ENCODE data around the gene GRM8.

- TF ChIP-seq CTCF (conservative IDR thresholded peaks at IDR 0.05; ENCODE audit: low read depth, low read length) (no peak), EZH2phosphoT487 (IDR thresholded peaks at IDR 0.05; ENCODE audit: borderline replicate concordance, low read length) (no peak), EZH2 (IDR thresholded peaks at IDR 0.05; ENCODE audit: low read length, unreplicated experiment) (no peak)
Observed at GRCh38 chr7:126819197-126819484, 433.6 kb downstream of the GRM8 start.

Data from PC-3 (cell line).